SH-SY5Y (cell line): ENCODE measurements around the gene ADAMTSL1.

Experiments
- GATA2 ChIP-seq: IDR thresholded peaks from 2 replicates; pipeline ENCODE4 v1.6.1; 2011; ENCODE audit warnings: mild to moderate bottlenecking, low read depth, low read length
- GATA3 ChIP-seq: IDR thresholded peaks from 2 replicates; pipeline ENCODE4 v1.6.1; 2011; ENCODE audit warnings: low read depth, mild to moderate bottlenecking, low read length, moderate library complexity

- TF ChIP-seq GATA2, result no peak
- no peak for TF ChIP-seq GATA3
Observed at GRCh38 chr9:18658804-18659705, 185.1 kb downstream of the ADAMTSL1 start.
